HepG2 (cell line): ENCODE data around the gene MMP17. TPM values are rescaled to one million over a fixed set of nuclear protein-coding genes. Genes with fewer than 3 reads are reported as not detected.

ENCODE experiments used
- ARNT2 ChIP-seq: sonication (generic); formaldehyde crosslinking; IDR thresholded peaks from 2 replicates; pipeline ENCODE4 v1.8.0; 2022; ENCODE audit warnings: mild to moderate bottlenecking, low read depth, missing genetic modification reagents, moderate library complexity
- ASH2L ChIP-seq: fragments of 300-600, 200-600 bp; sonication (generic); IDR thresholded peaks from 2 replicates; pipeline ENCODE4 v1.7.0; 2017; ENCODE audit warnings: low read depth, mild to moderate bottlenecking, moderate library complexity, mixed read lengths, low read length; ENCODE audit not compliant: insufficient read length
- GATAD1 ChIP-seq: IDR thresholded peaks from 2 replicates; pipeline ENCODE4 v1.6.1; 2016; ENCODE audit warnings: missing genetic modification reagents, missing compliant biosample characterization
- HDAC2 ChIP-seq: sonication (generic); formaldehyde crosslinking; IDR thresholded peaks from 2 replicates; pipeline ENCODE4 v1.4.0; 2020; ENCODE audit warnings: missing genetic modification reagents
- HNRNPLL ChIP-seq: fragments of 200-400 bp; formaldehyde crosslinking; IDR thresholded peaks from 2 replicates; pipeline ENCODE4 v1.6.1; 2017; ENCODE audit warnings: mild to moderate bottlenecking, low read depth, low read length; ENCODE audit not compliant: poor library complexity, severe bottlenecking
- JUNB ChIP-seq: sonication (generic); formaldehyde crosslinking; IDR thresholded peaks from 2 replicates; pipeline ENCODE4 v1.8.0; 2022; ENCODE audit warnings: missing genetic modification reagents, mild to moderate bottlenecking, borderline replicate concordance
- KLF16 ChIP-seq, 2 experiments: sonication (generic) in 1 of 2; formaldehyde crosslinking in 1 of 2; IDR thresholded peaks; 2 replicates each; pipeline versions ENCODE4 v1.6.1 to v1.8.0; 2016 to 2023; ENCODE audit warnings: missing genetic modification reagents in 2 of 2, missing compliant biosample characterization in 1 of 2
- MLLT10 ChIP-seq: sonication (generic); formaldehyde crosslinking; IDR thresholded peaks from 2 replicates; pipeline ENCODE4 v1.4.0; 2020; ENCODE audit warnings: missing genetic modification reagents
- MXD3 ChIP-seq: IDR thresholded peaks from 2 replicates; pipeline ENCODE4 v1.6.1; 2016; ENCODE audit warnings: mild to moderate bottlenecking, missing biosample characterization, missing genetic modification reagents
- NBN ChIP-seq: fragments of 450-650 bp; conservative IDR thresholded peaks from 2 replicates; pipeline ENCODE4 v1.6.1; 2017
- NONO ChIP-seq, 2 experiments: fragments of 450-650 bp in 1 of 2; sonication (generic) in 1 of 2; formaldehyde crosslinking in 1 of 2; IDR thresholded peaks in 1 of 2; conservative IDR thresholded peaks in 1 of 2; 2 replicates each; pipeline versions ENCODE4 v1.6.1 to v1.8.0; 2017 to 2022; ENCODE audit warnings: mild to moderate bottlenecking in 1 of 2, missing genetic modification reagents in 1 of 2, moderate library complexity in 1 of 2
- PCBP1 ChIP-seq: fragments of 200-400 bp; formaldehyde crosslinking; IDR thresholded peaks from 2 replicates; pipeline ENCODE4 v1.6.1; 2017; ENCODE audit warnings: mild to moderate bottlenecking, low read depth, low read length, borderline replicate concordance
- PHF8 ChIP-seq: sonication (generic); formaldehyde crosslinking; IDR thresholded peaks from 2 replicates; pipeline ENCODE4 v1.5.0; 2020; ENCODE audit warnings: missing genetic modification reagents
- PTBP1 ChIP-seq: fragments of 200-400 bp; formaldehyde crosslinking; IDR thresholded peaks from 2 replicates; pipeline ENCODE4 v1.6.1; 2018; ENCODE audit warnings: low read length, low read depth; ENCODE audit not compliant: poor library complexity, severe bottlenecking
- RBM22 ChIP-seq: fragments of 200-400 bp; formaldehyde crosslinking; optimal IDR thresholded peaks from 2 replicates; pipeline ENCODE3; 2017; ENCODE audit warnings: mild to moderate bottlenecking, low read length, moderate library complexity
- ZBTB7B ChIP-seq: sonication (generic); formaldehyde crosslinking; IDR thresholded peaks from 2 replicates; pipeline ENCODE4 v1.4.0; 2020; ENCODE audit warnings: missing genetic modification reagents
- ZFP90 ChIP-seq: sonication (generic); formaldehyde crosslinking; IDR thresholded peaks from 2 replicates; pipeline ENCODE4 v1.8.0; 2022; ENCODE audit warnings: missing genetic modification reagents, mild to moderate bottlenecking, inconsistent platforms, borderline replicate concordance
- ZFP91 ChIP-seq: sonication (generic); formaldehyde crosslinking; IDR thresholded peaks from 2 replicates; pipeline ENCODE4 v1.9.0; 2022; ENCODE audit warnings: missing genetic modification reagents, mild to moderate bottlenecking, borderline replicate concordance
- ZNF263 ChIP-seq: sonication (generic); formaldehyde crosslinking; IDR thresholded peaks from 2 replicates; pipeline ENCODE4 v1.4.0; 2020; ENCODE audit warnings: missing genetic modification reagents
- ZNF597 ChIP-seq: sonication (generic); formaldehyde crosslinking; IDR thresholded peaks from 2 replicates; pipeline ENCODE4 v1.5.0; 2020; ENCODE audit warnings: missing genetic modification reagents
- ZNF670 ChIP-seq: sonication (generic); formaldehyde crosslinking; IDR thresholded peaks from 2 replicates; pipeline ENCODE4 v1.8.0; 2022; ENCODE audit warnings: mild to moderate bottlenecking, missing genetic modification reagents, borderline replicate concordance
- ZNF878 ChIP-seq: sonication (generic); formaldehyde crosslinking; IDR thresholded peaks from 2 replicates; pipeline ENCODE4 v1.8.1; 2023; ENCODE audit warnings: mild to moderate bottlenecking, missing genetic modification reagents, moderate library complexity
- ZSCAN5A ChIP-seq: sonication (generic); formaldehyde crosslinking; IDR thresholded peaks from 2 replicates; pipeline ENCODE4 v1.8.0; 2022; ENCODE audit warnings: mild to moderate bottlenecking, missing genetic modification reagents, borderline replicate concordance
- polyA plus RNA-seq, 8 experiments: library from polyadenylated mRNA; depleted of rRNA in 3 of 8; stranded (reverse) in 7 of 8; unstranded in 1 of 8; fragments of >200 nt; fragmentation: Illumina TruSeq in 4 of 8; extraction: Trizol in 4 of 8; gene quantifications; 2 replicates each; pipeline versions ENCODE4 v1.2.1 to v1.2.3, GENCODE V29; 2011 to 2016; ENCODE audit warnings: low read depth in 4 of 8, missing spikeins in 1 of 8, mixed read lengths in 1 of 8; ENCODE audit not compliant: insufficient read depth in 1 of 8
- total RNA-seq, 5 experiments: library from RNA; depleted of rRNA; stranded (reverse); fragments of >200 nt; fragmentation: Illumina TruSeq; extraction: Trizol; gene quantifications; 2 replicates each; pipeline ENCODE4 v1.2.3, GENCODE V29; 2016; ENCODE audit warnings: low read depth in 1 of 5

MMP17 gene
- total and polyA plus RNA-seq, 2 of the 13 experiments (the other 11 are each of a cell fraction or from before 2014, with no cell fraction given), result 0.55 to 0.80 TPM

GRCh38 chr12:131850856-131851559 is 22.8 kb downstream of the MMP17 start (continued):
- no peak for TF ChIP-seq ZSCAN5A
- no peak for TF ChIP-seq ARNT2 (CRISPR knock-in tag)
- peak; percentile 52; the same call in 1 of the 2 replicates for TF ChIP-seq ZFP91 (CRISPR knock-in tag)
- TF ChIP-seq MXD3 (CRISPR knock-in tag), result no peak
- no peak for TF ChIP-seq PCBP1
- TF ChIP-seq JUNB (CRISPR knock-in tag), result no peak
- TF ChIP-seq HNRNPLL, result no peak
- peak; percentile 42; the same call in 1 of the 2 replicates for TF ChIP-seq ZNF263 (CRISPR knock-in tag)
- no peak for TF ChIP-seq HDAC2 (CRISPR knock-in tag)
- TF ChIP-seq ZFP90 (CRISPR knock-in tag), result no peak
- no peak for TF ChIP-seq MLLT10 (CRISPR knock-in tag)
- TF ChIP-seq NBN, result no peak
- no peak for TF ChIP-seq ZNF597
- no peak for TF ChIP-seq ZNF878 (CRISPR knock-in tag)
- TF ChIP-seq PHF8 (CRISPR knock-in tag), result no peak
- TF ChIP-seq RBM22, result no peak
- TF ChIP-seq KLF16 (CRISPR knock-in tag; IDR thresholded peaks at IDR 0.05), result 0 out of 4 replicates have a peak, but pooled peaks of 1 of the 2 experiments have one; percentile 31
- TF ChIP-seq ASH2L, result no peak
- TF ChIP-seq PTBP1, result no peak
- 0 out of 2 replicates have a peak, but pooled peaks have one; percentile 20 for TF ChIP-seq ZBTB7B (CRISPR knock-in tag)
- TF ChIP-seq ZNF670 (CRISPR knock-in tag), result no peak
- TF ChIP-seq GATAD1 (CRISPR knock-in tag), result 0 out of 2 replicates have a peak, but pooled peaks have one; percentile 27
- TF ChIP-seq NONO (IDR thresholded peaks at IDR 0.05), result no peak
- 0 out of 2 replicates have a peak, but pooled peaks have one; percentile 22 for TF ChIP-seq NONO (CRISPR knock-in tag; conservative IDR thresholded peaks at IDR 0.05)
